Heart left ventricle (tissue), 16 donors: ENCODE measurements around the gene BAMBI. TPM values are rescaled to one million over a fixed set of nuclear protein-coding genes. Genes with fewer than 3 reads are reported as not detected.

Experiments
- ATAC-seq, 4 donors: fragments of 200-7000 bp; cut with Tn5 transposase; one replicate each; pipeline ENCODE4 v1.9.1; 2020 to 2022; ENCODE audit warnings: moderate library complexity in 4 of 4, mild to moderate bottlenecking in 3 of 4, moderate number of reproducible peaks in 1 of 4
- DNase-seq, 5 donors: peaks; one replicate each; pipeline ENCODE4 v3.0.0-alpha.2; 2020
- H3K27ac ChIP-seq, 12 donors: fragments of 200-600 bp; sonication (generic) in 4 of 12; one replicate each; pipeline versions ENCODE4 v1.5.0 to v1.8.0; 2016 to 2022; ENCODE audit warnings: mild to moderate bottlenecking in 2 of 12
- H3K27me3 ChIP-seq, 9 donors: fragments of 200-600 bp; sonication (generic) in 2 of 9; one replicate each; pipeline versions ENCODE4 v1.5.1 to v1.8.0; 2016 to 2022; ENCODE audit warnings: mild to moderate bottlenecking in 3 of 9
- H3K36me3 ChIP-seq, 9 donors: fragments of 200-600 bp; sonication (generic) in 2 of 9; one replicate each; pipeline versions ENCODE4 v1.5.0 to v1.8.0; 2018 to 2022; ENCODE audit warnings: mild to moderate bottlenecking in 2 of 9
- H3K4me1 ChIP-seq, 12 donors: fragments of 200-600 bp; sonication (generic) in 4 of 12; one replicate each; pipeline versions ENCODE4 v1.5.0 to v1.8.0; 2016 to 2022; ENCODE audit warnings: mild to moderate bottlenecking in 3 of 12
- H3K4me3 ChIP-seq, 12 donors: fragments of 200-600 bp; sonication (generic) in 4 of 12; one replicate each; pipeline versions ENCODE4 v1.5.0 to v1.8.0; 2017 to 2022; ENCODE audit warnings: mild to moderate bottlenecking in 9 of 12, moderate library complexity in 4 of 12
- H3K9me3 ChIP-seq, 12 donors: fragments of 200-600 bp; sonication (generic) in 4 of 12; one replicate each; pipeline versions ENCODE4 v1.5.0 to v1.8.0; 2016 to 2022; ENCODE audit warnings: mild to moderate bottlenecking in 1 of 12
- POLR2A ChIP-seq, 2 donors: fragments of 450-650 bp; IDR thresholded peaks; one replicate each; pipeline ENCODE4 v1.6.1; 2017; ENCODE audit warnings: antibody characterized with exemption in 2 of 2, mild to moderate bottlenecking in 2 of 2, moderate library complexity in 2 of 2
- WGBS, 4 donors: extraction: QIAGEN DNeasy Blood & Tissue Kit in 2 of 4; methylation state at CpG; one replicate each; pipeline versions ENCODE4 v1.1.5 to v1.1.7; 2013 to 2018; 5-methylcytosine and 5-hydroxymethylcytosine counted together
- intact Hi-C, 10 donors: fragments of 100-400 bp; cut with DNase I; formaldehyde crosslinking; loops; one replicate each; pipeline versions ENCODE4 v1.11.1 to v1.14.2; 2022
- long read RNA-seq, 3 donors: library from polyadenylated mRNA; unstranded; transcript quantifications; one replicate each; pipeline ENCODE4 v2.0.0, GENCODE V29; 2020 to 2021
- polyA plus RNA-seq, 2 donors: library from polyadenylated mRNA; stranded (reverse); fragments of 200-250 nt; gene quantifications; one replicate each; pipeline ENCODE4 v1.2.3, GENCODE V29; 2013
- total RNA-seq, 9 donors: library from RNA; depleted of rRNA in 2 of 9; stranded (reverse); fragments of >200 nt in 2 of 9; fragmentation: NEBNext Ultra II Directional in 3 of 9; extraction: Animal tissue kit (Norgen Biotek cat#: 25700) in 3 of 9; gene quantifications; one replicate each; pipeline versions ENCODE4 v1.1.0 to v1.2.4, GENCODE V29; 2016 to 2023
- TF ChIP-seq, protein P1 (sequence below), 12 donors: fragments of 200-600 bp; sonication (generic) in 4 of 12; IDR thresholded peaks; one replicate each; pipeline versions ENCODE4 v1.5.0 to v1.8.0; 2018 to 2022; ENCODE audit warnings: antibody characterized with exemption in 12 of 12, mild to moderate bottlenecking in 5 of 12
- donor health status: ischemic (EF 13 %, LVEDD 7.1; RV severe dilation, severe dysfunction).
- donor health status: healthy with polysubstance abuse.
- donor health status: DM: no; HTN: yes; CAD: no.
- donor health status: DM: no; HTN: no; CAD: no.
- donor health status: ischemic (EF 25% LVEDD 6.9; RV normal size, moderate dysfunction).
- donor health status: ischemic (EF 25% LVEDD 5.7; RV mildly dilated, moderate dysfunction).
- donor health status: healthy.
- donor health status: DM: yes; HTN: yes; CAD: no.
- donor health status: ischemic (EF 35%, LVEDD 5.7; RV mildly dilated, moderate dysfunction).
- donor health status: nonischemic (EF 11% LVEDD 7.7; RV severe dilation, severe dysfunction).
- donor health status: DM: yes; HTN: yes; CAD: no.
- donor health status: PGD.
- donor health status: ischemic (EF 29% LVEDD 5.4; RV normal size, mild dysfunction).
- donor health status: nonischemic (EF 23%, LVEDD 6.1; RV moderate dilation, normal function).

BAMBI gene, protein sequence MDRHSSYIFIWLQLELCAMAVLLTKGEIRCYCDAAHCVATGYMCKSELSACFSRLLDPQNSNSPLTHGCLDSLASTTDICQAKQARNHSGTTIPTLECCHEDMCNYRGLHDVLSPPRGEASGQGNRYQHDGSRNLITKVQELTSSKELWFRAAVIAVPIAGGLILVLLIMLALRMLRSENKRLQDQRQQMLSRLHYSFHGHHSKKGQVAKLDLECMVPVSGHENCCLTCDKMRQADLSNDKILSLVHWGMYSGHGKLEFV
- total RNA-seq: 10 to 100 TPM; 10.8 to 44.7 (median 24.8) TPM
- 10 to 100 TPM in 1 of 2 donors, 1 to 10 TPM in 1; 5.3 to 53.3 TPM for polyA plus RNA-seq
- long read RNA-seq, donor 1, transcript BAMBI-201 (3 exons, 1,877 nt): major isoform, 35 of 35 reads
- long read RNA-seq, donor 1, partial matches to known transcripts: 0 of 35 reads
- long read RNA-seq, donor 1, other reads (novel, unspliced or antisense): 0 of 35 reads
- long read RNA-seq, donor 2, partial matches to known transcripts: 1 of 3 reads
- long read RNA-seq, donor 2, other reads (novel, unspliced or antisense): 0 of 3 reads
- long read RNA-seq, donor 3, transcript BAMBI-201 (3 exons, 1,877 nt): major isoform, 105 of 111 reads
- long read RNA-seq, donor 3, partial matches to known transcripts: 2 of 111 reads
- long read RNA-seq, donor 3, other reads (novel, unspliced or antisense): 4 of 111 reads

DNA sequence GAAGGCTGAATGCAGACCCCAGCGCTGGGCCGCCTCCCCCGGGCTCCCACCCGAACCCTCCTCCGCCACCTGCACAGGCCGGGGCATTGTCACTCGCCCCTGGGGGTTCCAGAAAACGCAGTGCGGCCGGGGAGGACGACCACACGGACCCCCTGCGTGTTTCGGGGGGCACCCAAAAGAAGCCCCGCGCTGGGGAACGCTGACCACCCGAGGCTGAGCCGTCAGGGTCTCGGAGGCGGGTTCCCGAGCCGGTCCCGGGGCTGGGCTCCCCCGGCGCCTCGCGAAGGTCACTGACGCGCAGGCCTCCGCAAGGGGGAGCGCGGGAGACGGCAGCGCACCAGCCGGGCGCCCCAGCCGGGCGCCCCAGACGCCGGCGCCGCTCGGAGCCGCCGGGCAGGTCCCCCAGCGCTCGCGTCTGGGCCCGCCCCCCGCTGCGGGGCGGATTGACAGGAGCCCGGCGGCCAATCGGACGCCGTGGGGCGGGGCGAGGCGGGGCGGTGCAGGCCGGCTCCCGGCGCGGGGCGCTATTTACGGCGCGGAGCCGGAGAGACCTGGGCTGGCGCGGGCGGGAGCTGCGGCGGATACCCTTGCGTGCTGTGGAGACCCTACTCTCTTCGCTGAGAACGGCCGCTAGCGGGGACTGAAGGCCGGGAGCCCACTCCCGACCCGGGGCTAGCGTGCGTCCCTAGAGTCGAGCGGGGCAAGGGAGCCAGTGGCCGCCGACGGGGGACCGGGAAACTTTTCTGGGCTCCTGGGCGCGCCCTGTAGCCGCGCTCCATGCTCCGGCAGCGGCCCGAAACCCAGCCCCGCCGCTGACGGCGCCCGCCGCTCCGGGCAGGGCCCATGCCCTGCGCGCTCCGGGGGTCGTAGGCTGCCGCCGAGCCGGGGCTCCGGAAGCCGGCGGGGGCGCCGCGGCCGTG, at the start of gene BAMBI:
TSS of gene BAMBI (plus strand) at position 554 of the 920 bp plus-strand sequence. CDS start 377 bp downstream, outside the sequence.
- WGBS, 4 donors: 0 to 2% (median 1%) methylated on average over 24 to 120 of the region's 120 CpGs
- H3K27ac ChIP-seq: peak within 1 kb of the TSS; percentile 61 to 90 (median 83)
- peaks cover 0 to 83% (median 5%) of the 10 kb centered on the region in 9 donors for H3K27me3 ChIP-seq
- peaks cover 0 to 9% (median 0%) of the 10 kb centered on the region in 9 donors for H3K36me3 ChIP-seq
- peak; percentile 95 to 100 for TF ChIP-seq POLR2A (IDR thresholded peaks at IDR 0.05)
- TF ChIP-seq, protein P1, sequence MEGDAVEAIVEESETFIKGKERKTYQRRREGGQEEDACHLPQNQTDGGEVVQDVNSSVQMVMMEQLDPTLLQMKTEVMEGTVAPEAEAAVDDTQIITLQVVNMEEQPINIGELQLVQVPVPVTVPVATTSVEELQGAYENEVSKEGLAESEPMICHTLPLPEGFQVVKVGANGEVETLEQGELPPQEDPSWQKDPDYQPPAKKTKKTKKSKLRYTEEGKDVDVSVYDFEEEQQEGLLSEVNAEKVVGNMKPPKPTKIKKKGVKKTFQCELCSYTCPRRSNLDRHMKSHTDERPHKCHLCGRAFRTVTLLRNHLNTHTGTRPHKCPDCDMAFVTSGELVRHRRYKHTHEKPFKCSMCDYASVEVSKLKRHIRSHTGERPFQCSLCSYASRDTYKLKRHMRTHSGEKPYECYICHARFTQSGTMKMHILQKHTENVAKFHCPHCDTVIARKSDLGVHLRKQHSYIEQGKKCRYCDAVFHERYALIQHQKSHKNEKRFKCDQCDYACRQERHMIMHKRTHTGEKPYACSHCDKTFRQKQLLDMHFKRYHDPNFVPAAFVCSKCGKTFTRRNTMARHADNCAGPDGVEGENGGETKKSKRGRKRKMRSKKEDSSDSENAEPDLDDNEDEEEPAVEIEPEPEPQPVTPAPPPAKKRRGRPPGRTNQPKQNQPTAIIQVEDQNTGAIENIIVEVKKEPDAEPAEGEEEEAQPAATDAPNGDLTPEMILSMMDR (IDR thresholded peaks at IDR 0.05): peak; percentile 28 to 80 (median 68)
- intact Hi-C loops: loop anchor here in 8 of 10 donors (1.0 to 10.0 kb wide), 14 partner anchors 128 to 630 kb away; no protein-coding TSS in a partner anchor
- DNase-seq (peak; percentile 93 to 96 (median 93)), ATAC-seq (peak; percentile 92 to 98 (median 97))
- H3K4me3 ChIP-seq: peak within 1 kb of the TSS; percentile 66 to 97 (median 84)
- H3K4me1 ChIP-seq: peaks cover 0 to 44% (median 17%) of the 10 kb centered on the region in 12 donors
- no peaks in the 10 kb centered on the region for H3K9me3 ChIP-seq

DNA sequence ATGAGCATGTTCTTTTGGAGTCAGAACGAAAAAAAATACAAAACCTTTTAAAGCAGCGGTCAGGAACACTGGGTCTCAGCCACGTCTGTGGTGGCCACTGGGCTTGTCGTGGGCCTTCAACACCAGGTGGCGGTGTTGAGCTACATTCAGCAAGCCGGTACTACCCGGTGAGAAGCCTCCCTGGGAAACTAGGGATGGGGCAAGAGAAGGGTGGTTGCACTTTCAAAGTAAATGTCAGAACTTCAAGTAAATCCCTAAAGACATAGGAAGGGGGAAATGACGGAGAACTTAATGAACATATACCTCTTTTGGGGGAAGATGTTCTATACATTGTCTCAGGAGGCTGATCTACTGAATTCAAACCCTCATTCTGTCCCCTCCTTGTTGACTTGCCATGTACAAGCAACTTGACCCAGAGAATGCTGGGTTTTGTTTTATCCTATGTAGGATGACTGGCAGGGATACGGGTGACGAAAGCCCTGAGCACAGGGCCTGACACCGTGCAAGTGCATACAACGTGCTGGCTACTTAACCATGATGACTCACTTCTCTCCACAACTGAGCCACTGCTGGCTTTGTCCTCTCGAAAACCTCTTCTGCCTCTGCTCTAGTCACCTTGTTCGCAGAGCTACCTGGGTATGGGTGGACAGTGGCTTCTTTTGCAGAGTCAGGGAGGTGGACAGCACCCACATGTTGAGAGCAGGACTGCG, 49.0 kb upstream of the BAMBI start:
- Histone ChIP-seq H3K4me3 (no peak overlapping the region), H3K27me3 (peaks cover 0 to 10% (median 0%) of the 10 kb centered on the region in 9 donors), H3K27ac (no peak overlapping the region), H3K9me3 (no peaks in the 10 kb centered on the region), H3K36me3 (no peaks in the 10 kb centered on the region), H3K4me1 (peaks cover 0 to 8% (median 0%) of the 10 kb centered on the region in 12 donors)
- DNase-seq (peak; percentile 68 to 86 (median 76)), ATAC-seq (peak; percentile 28 to 93 (median 88))
- 19 to 32% (median 25%) methylated on average over 14 to 15 of the region's 15 CpGs for WGBS, 4 donors
- TF ChIP-seq, protein P1 (IDR thresholded peaks at IDR 0.05): peak; percentile 77 to 98 (median 85)
- TF ChIP-seq POLR2A (IDR thresholded peaks at IDR 0.05): no peak
- intact Hi-C loops: loop anchor here in 8 of 10 donors (1.0 to 10.0 kb wide), 6 partner anchors 196 to 776 kb away; no protein-coding TSS in a partner anchor

DNA sequence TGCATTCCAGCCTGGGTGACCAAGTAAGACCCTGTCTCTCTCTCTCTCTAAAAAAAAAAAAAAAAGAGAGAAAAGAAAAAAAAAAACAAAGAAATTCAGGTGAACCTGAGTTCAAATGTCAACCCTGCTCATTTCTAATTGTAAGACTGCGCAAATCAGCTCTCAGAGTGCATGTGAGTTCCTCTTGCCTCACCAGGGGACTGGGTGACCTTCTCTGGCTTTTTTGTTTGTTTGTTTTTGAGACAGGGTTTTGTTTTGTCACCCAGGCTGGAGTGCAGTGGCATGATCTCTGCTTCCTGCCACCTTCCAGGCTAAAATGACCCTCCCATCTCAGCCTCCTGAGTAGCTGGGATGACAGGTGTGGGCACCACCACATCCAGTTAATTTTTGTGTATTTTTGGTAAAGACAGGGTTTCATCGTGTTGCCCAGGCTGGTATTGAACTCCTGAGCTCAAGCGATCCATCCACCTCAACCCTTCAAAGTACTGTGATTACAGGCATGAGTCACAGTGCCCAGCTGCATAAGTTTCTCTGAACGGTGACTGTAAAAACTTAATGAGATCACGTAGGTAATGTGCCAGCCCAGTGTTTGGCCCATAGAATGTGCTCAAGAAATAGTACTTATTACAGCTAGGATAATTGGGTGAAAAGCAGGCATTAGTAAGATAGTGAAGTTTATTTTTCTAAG, 45.3 kb upstream of the BAMBI start:
- 76 to 93% (median 86%) methylated on average over 5 of the region's 5 CpGs for WGBS, 4 donors
- intact Hi-C loops: loop anchor here in 1 of 10 donors (10.0 kb wide), 1 partner anchor 673 kb away; no protein-coding TSS in a partner anchor
- no peak for TF ChIP-seq POLR2A (IDR thresholded peaks at IDR 0.05)
- TF ChIP-seq, protein P1 (IDR thresholded peaks at IDR 0.05): no peak
- Histone ChIP-seq H3K27ac (no peak overlapping the region), H3K36me3 (no peaks in the 10 kb centered on the region), H3K9me3 (no peaks in the 10 kb centered on the region), H3K27me3 (peaks cover 0 to 10% (median 0%) of the 10 kb centered on the region in 9 donors), H3K4me3 (no peak overlapping the region), H3K4me1 (peaks cover 0 to 8% (median 0%) of the 10 kb centered on the region in 12 donors)
- no peak for DNase-seq
- ATAC-seq: no peak
